HL-60/S4 treated with phorbol 12-myristate 13-acetate at 8.2 ng/mL for 4 days and 3 days (cell line): ENCODE results near the gene LAMA3.

Experiments used
- in situ Hi-C: fragments of 300-500 bp; cut with MboI; formaldehyde crosslinking; loops from 2 replicates; pipeline ENCODE4 v1.15.0; 2022; ENCODE audit warnings: low sequenced_read_pairs

The LAMA3 gene

GRCh38 chr18:23702606-23703005 lies 13.4 kb downstream of the LAMA3 start:
- in situ Hi-C loops = loop anchor here (25.0 kb wide), 1 partner anchor 165 kb away; no protein-coding TSS in a partner anchor

- in situ Hi-C loops = loop anchor here (25.0 kb wide), 1 partner anchor 166 kb away; no protein-coding TSS in a partner anchor
Observed at GRCh38 chr18:23703057-23703986, 14.1 kb downstream of the LAMA3 start.

- in situ Hi-C loops = loop anchor here (25.0 kb wide), 1 partner anchor 167 kb away; no protein-coding TSS in a partner anchor
Observed at GRCh38 chr18:23703987-23704384, 14.7 kb downstream of the LAMA3 start.

GRCh38 chr18:23704806-23705205 lies 15.6 kb downstream of the LAMA3 start:
- in situ Hi-C loops = loop anchor here (25.0 kb wide), 1 partner anchor 168 kb away; no protein-coding TSS in a partner anchor

GRCh38 chr18:23706971-23707640 lies 17.9 kb downstream of the LAMA3 start:
- in situ Hi-C loops = loop anchor here (25.0 kb wide), 1 partner anchor 170 kb away; no protein-coding TSS in a partner anchor

GRCh38 chr18:23710068-23710527 lies 20.8 kb downstream of the LAMA3 start:
- in situ Hi-C loops = loop anchor here (25.0 kb wide), 1 partner anchor 173 kb away; no protein-coding TSS in a partner anchor

- in situ Hi-C loops = loop anchor here (25.0 kb wide), 1 partner anchor 174 kb away; no protein-coding TSS in a partner anchor
Observed at GRCh38 chr18:23710946-23711345, 21.7 kb downstream of the LAMA3 start.

- in situ Hi-C loops = loop anchor here (25.0 kb wide), 1 partner anchor 174 kb away; no protein-coding TSS in a partner anchor
Observed at GRCh38 chr18:23711426-23711825, 22.2 kb downstream of the LAMA3 start.

GRCh38 chr18:23712445-23712844 lies 23.2 kb downstream of the LAMA3 start:
- in situ Hi-C loops = loop anchor here (25.0 kb wide), 1 partner anchor 175 kb away; no protein-coding TSS in a partner anchor

- in situ Hi-C loops = loop anchor here (25.0 kb wide), 1 partner anchor 177 kb away; no protein-coding TSS in a partner anchor
Observed at GRCh38 chr18:23714576-23714975, 25.3 kb downstream of the LAMA3 start.

- in situ Hi-C loops = loop anchor here (25.0 kb wide), 1 partner anchor 179 kb away; no protein-coding TSS in a partner anchor
Observed at GRCh38 chr18:23716079-23716478, 26.8 kb downstream of the LAMA3 start.

GRCh38 chr18:23716516-23716915 lies 27.3 kb downstream of the LAMA3 start:
- in situ Hi-C loops = loop anchor here (25.0 kb wide), 1 partner anchor 179 kb away; no protein-coding TSS in a partner anchor

GRCh38 chr18:23716966-23717365 lies 27.7 kb downstream of the LAMA3 start:
- in situ Hi-C loops = loop anchor here (25.0 kb wide), 1 partner anchor 180 kb away; no protein-coding TSS in a partner anchor

- in situ Hi-C loops = loop anchor here (25.0 kb wide), 1 partner anchor 181 kb away; no protein-coding TSS in a partner anchor
Observed at GRCh38 chr18:23718243-23718720, 29.0 kb downstream of the LAMA3 start.

- in situ Hi-C loops = loop anchor here (25.0 kb wide), 1 partner anchor 181 kb away; no protein-coding TSS in a partner anchor
Observed at GRCh38 chr18:23718731-23719130, 29.5 kb downstream of the LAMA3 start.

- in situ Hi-C loops = loop anchor here (25.0 kb wide), 1 partner anchor 182 kb away; no protein-coding TSS in a partner anchor
Observed at GRCh38 chr18:23719634-23720201, 30.5 kb downstream of the LAMA3 start.

GRCh38 chr18:23721696-23722480 lies 32.6 kb downstream of the LAMA3 start:
- in situ Hi-C loops = loop anchor here (25.0 kb wide), 1 partner anchor 185 kb away; no protein-coding TSS in a partner anchor

- in situ Hi-C loops = loop anchor here (25.0 kb wide), 1 partner anchor 185 kb away; no protein-coding TSS in a partner anchor
Observed at GRCh38 chr18:23722646-23723045, 33.4 kb downstream of the LAMA3 start.

- in situ Hi-C loops = loop anchor here (25.0 kb wide), 1 partner anchor 186 kb away; no protein-coding TSS in a partner anchor
Observed at GRCh38 chr18:23723121-23723520, 33.9 kb downstream of the LAMA3 start.
